SK-N-SH (cell line): Measurements from ENCODE around the gene HASPIN. TPM values are rescaled to one million over a fixed set of nuclear protein-coding genes. Genes with fewer than 3 reads are reported as not detected.

Experiments used
- CTCF ChIA-PET: fragments of 300-600, 350-600 bp; formaldehyde crosslinking; extraction: SDS; loops from one replicate; lab custom pipeline; 2021; lab: Yijun Ruan, JAX
- POLR2A ChIA-PET: fragments of 350-600 bp; sonication (Branson Sonifier 250); formaldehyde crosslinking; extraction: SDS; loops from one replicate; lab custom pipeline; 2020; ENCODE audit warnings: antibody characterized with exemption, inconsistent platforms; lab: Yijun Ruan, JAX
- DNase-seq: peaks from one replicate; pipeline ENCODE4 v3.0.0; 2012
- H2AFZ ChIP-seq: fragments of 200-600 bp; sonication (generic); 2 replicates; pipeline ENCODE4 v1.8.1; 2016; ENCODE audit warnings: antibody characterized with exemption, mild to moderate bottlenecking, low read depth
- H3F3A ChIP-seq: fragments of 200-600 bp; sonication (generic); replicated peaks from 2 replicates; pipeline ENCODE3; 2016; ENCODE audit warnings: antibody characterized with exemption, mild to moderate bottlenecking; ENCODE audit not compliant: insufficient read depth
- H3K27ac ChIP-seq, 2 experiments: fragments of 200-500 bp in 1 of 2; fragments of 200-600 bp in 1 of 2; sonication (Bioruptor generic) in 1 of 2; sonication (generic), shearing (Covaris generic) in 1 of 2; 2 replicates each; pipeline versions ENCODE4 v1.5.1 to v1.6.1; 2014 to 2016; ENCODE audit warnings: low read depth in 2 of 2, inconsistent platforms in 1 of 2, low read length in 1 of 2, mild to moderate bottlenecking in 1 of 2, mixed read lengths in 1 of 2
- H3K27me3 ChIP-seq: fragments of 200-600 bp; sonication (generic), shearing (Covaris generic); 2 replicates; pipeline ENCODE4 v1.6.1; 2016; ENCODE audit warnings: mixed run types; ENCODE audit not compliant: insufficient read depth
- H3K36me3 ChIP-seq, 2 experiments: fragments of 200-500 bp in 1 of 2; fragments of 200-600 bp in 1 of 2; sonication (Bioruptor generic) in 1 of 2; sonication (generic) in 1 of 2; replicated peaks in 1 of 2; 2 replicates each; pipeline versions ENCODE3 to v1.5.1; 2014 to 2016; ENCODE audit warnings: low read length in 1 of 2, mild to moderate bottlenecking in 1 of 2; ENCODE audit not compliant: insufficient read depth in 2 of 2, control insufficient read depth in 1 of 2
- H3K4me1 ChIP-seq, 2 experiments: fragments of 200-500 bp in 1 of 2; fragments of 200-600 bp in 1 of 2; sonication (Bioruptor generic) in 1 of 2; sonication (generic), shearing (Covaris generic) in 1 of 2; 2 replicates each; pipeline versions ENCODE4 v1.5.1 to v1.6.1; 2014 to 2016; ENCODE audit warnings: low read depth in 1 of 2, low read length in 1 of 2, mixed run types in 1 of 2; ENCODE audit not compliant: insufficient read depth in 2 of 2, control insufficient read depth in 1 of 2
- H3K4me2 ChIP-seq: fragments of 200-600 bp; sonication (generic), shearing (Covaris generic); 2 replicates; pipeline ENCODE4 v1.6.1; 2017; ENCODE audit warnings: mixed run types
- H3K4me3 ChIP-seq, 2 experiments: fragments of 200-500 bp in 1 of 2; fragments of 200-600 bp in 1 of 2; sonication (Bioruptor generic) in 1 of 2; sonication (generic), shearing (Covaris generic) in 1 of 2; 2 replicates each; pipeline versions ENCODE4 v1.5.1 to v1.8.1; 2014 to 2016; ENCODE audit warnings: low read depth in 2 of 2, inconsistent platforms in 1 of 2, low read length in 1 of 2, mild to moderate bottlenecking in 1 of 2, mixed read lengths in 1 of 2, moderate library complexity in 1 of 2
- H3K79me2 ChIP-seq: fragments of 200-600 bp; sonication (generic); 2 replicates; pipeline ENCODE4 v1.8.1; 2017; ENCODE audit warnings: mild to moderate bottlenecking; ENCODE audit not compliant: insufficient read depth
- H3K9ac ChIP-seq: fragments of 200-600 bp; sonication (generic); 2 replicates; pipeline ENCODE4 v1.6.1; 2017; ENCODE audit warnings: mixed run types
- H3K9me2 ChIP-seq: fragments of 200-600 bp; sonication (generic); 2 replicates; pipeline ENCODE4 v1.6.1; 2017; ENCODE audit warnings: mixed run types
- H3K9me3 ChIP-seq: fragments of 200-600 bp; sonication (generic); 2 replicates; pipeline ENCODE4 v1.6.1; 2017; ENCODE audit warnings: mixed run types, mild to moderate bottlenecking, moderate library complexity
- H4K20me1 ChIP-seq: fragments of 200-600 bp; sonication (generic); 2 replicates; pipeline ENCODE4 v1.6.1; 2017; ENCODE audit warnings: mild to moderate bottlenecking, mixed run types; ENCODE audit not compliant: insufficient read depth
- CTCF ChIP-seq: fragments of 200-600 bp; sonication (generic); IDR thresholded peaks from 2 replicates; pipeline ENCODE4 v1.6.1; 2017; ENCODE audit warnings: antibody characterized with exemption, mild to moderate bottlenecking, moderate library complexity
- ELF1 ChIP-seq: IDR thresholded peaks from 2 replicates; pipeline ENCODE4 v1.4.0; 2012
- EP300 ChIP-seq, 2 experiments: IDR thresholded peaks; 2 replicates each; pipeline versions ENCODE4 v1.4.0 to v1.6.1; 2012; ENCODE audit warnings: borderline replicate concordance in 1 of 2, low read depth in 1 of 2, low read length in 1 of 2
- FOSL2 ChIP-seq: IDR thresholded peaks from 2 replicates; pipeline ENCODE4 v1.4.0; 2012; ENCODE audit warnings: low read depth, mild to moderate bottlenecking, moderate library complexity, borderline replicate concordance
- FOXJ3 ChIP-seq: sonication (generic); formaldehyde crosslinking; IDR thresholded peaks from 2 replicates; pipeline ENCODE4 v1.5.1; 2020; ENCODE audit warnings: mild to moderate bottlenecking, missing genetic modification reagents
- IRF3 ChIP-seq: fragments of 150-350 bp; IDR thresholded peaks from 2 replicates; pipeline ENCODE4 v1.6.1; 2016; ENCODE audit warnings: mild to moderate bottlenecking, low read depth, low read length
- MXI1 ChIP-seq: IDR thresholded peaks from 2 replicates; pipeline ENCODE4 v1.6.1; 2012; ENCODE audit warnings: mild to moderate bottlenecking, low read depth, low read length, improper control_type of control experiment
- PBX3 ChIP-seq: IDR thresholded peaks from 2 replicates; pipeline ENCODE4; 2012
- POLR2AphosphoS5 ChIP-seq: IDR thresholded peaks from 2 replicates; pipeline ENCODE4 v1.6.1; 2012; ENCODE audit warnings: low read depth, low read length
- REST ChIP-seq: IDR thresholded peaks from 2 replicates; pipeline ENCODE4 v1.6.1; 2012; ENCODE audit warnings: mild to moderate bottlenecking, low read depth, low read length, moderate library complexity
- RFX5 ChIP-seq: IDR thresholded peaks from 2 replicates; pipeline ENCODE4 v1.6.1; 2012; ENCODE audit warnings: mild to moderate bottlenecking, improper control_type of control experiment, low read length
- TEAD4 ChIP-seq: IDR thresholded peaks from 2 replicates; pipeline ENCODE4 v1.4.0; 2012; ENCODE audit warnings: mild to moderate bottlenecking, borderline replicate concordance; ENCODE audit not compliant: insufficient read depth
- USF2 ChIP-seq: fragments of 150-350 bp; IDR thresholded peaks from 2 replicates; pipeline ENCODE4 v1.6.1; 2017; ENCODE audit warnings: antibody characterized with exemption, low read length, low read depth, borderline replicate concordance
- YY1 ChIP-seq: IDR thresholded peaks from 2 replicates; pipeline ENCODE4 v1.4.0; 2012; ENCODE audit warnings: low read depth, mild to moderate bottlenecking
- WGBS: methylation state at CpG from one replicate; pipeline ENCODE4 v1.1.6; 2017; ENCODE audit warnings: low lambda C conversion rate; 5-methylcytosine and 5-hydroxymethylcytosine counted together
- polyA plus RNA-seq, 3 experiments: library from polyadenylated mRNA; depleted of rRNA; stranded (reverse); fragments of >200 nt; gene quantifications; 2 replicates each; pipeline ENCODE4 v1.2.3, GENCODE V29; 2012

The HASPIN gene
- polyA plus RNA-seq, 1 of the 3 experiments (the other 2 are of a cell fraction), result 1.4 TPM

GRCh38 chr17:3681057-3681456 is 42.6 kb upstream of the HASPIN start:
- Histone ChIP-seq H3K4me2 (no peak overlapping the region), H3K9me3 (no peaks in the 10 kb centered on the region), H3F3A (no peaks in the 10 kb centered on the region), H3K79me2 (no peaks in the 10 kb centered on the region), H3K27me3 (no peaks in the 10 kb centered on the region), H3K9ac (no peak overlapping the region), H3K36me3 (no peaks in the 10 kb centered on the region), H2AFZ (no peak overlapping the region), H3K9me2 (no peaks in the 10 kb centered on the region), H3K4me1 (no peaks in the 10 kb centered on the region), H4K20me1 (no peaks in the 10 kb centered on the region), H3K27ac (no peak overlapping the region), H3K4me3 (no peak overlapping the region)
- ChIA-PET POLR2A (no interaction called here), CTCF (no interaction called here)
- WGBS, result 77% methylated on average over 5 of the region's 12 CpGs
- TF ChIP-seq MXI1, result no peak
- no peak for TF ChIP-seq EP300 (IDR thresholded peaks at IDR 0.05; ENCODE audit: borderline replicate concordance in 1 of 2, low read depth in 1 of 2, low read length in 1 of 2)
- TF ChIP-seq TEAD4, result no peak
- TF ChIP-seq CTCF, result no peak
- TF ChIP-seq IRF3, result no peak
- no peak for TF ChIP-seq PBX3
- TF ChIP-seq YY1, result no peak
- TF ChIP-seq USF2, result no peak
- TF ChIP-seq RFX5, result no peak
- no peak for TF ChIP-seq FOSL2
- no peak for TF ChIP-seq REST
- no peak for TF ChIP-seq FOXJ3 (CRISPR knock-in tag)
- TF ChIP-seq POLR2AphosphoS5, result no peak
- TF ChIP-seq ELF1, result no peak
- no peak for DNase-seq
